MCF 10A (cell line): ENCODE results near the gene PTGS2. TPM values are rescaled to one million over a fixed set of nuclear protein-coding genes. Genes with fewer than 3 reads are reported as not detected.
"Not testable (repeated sequence)": the region's sequence is repeated elsewhere in the genome, so short reads cannot be mapped to it uniquely, and the experiment has no call there.

Source experiments
- BruUV-seq: library from RNA; stranded (reverse); fragments of 400-500 nt; replicated peaks from 2 replicates; lab custom pipeline; 2021; lab: Mats Ljungman, UMichigan
- CTCF ChIA-PET: fragments of 300-600 bp; sonication (Branson Sonifier 250); formaldehyde crosslinking; extraction: SDS; loops from one replicate; lab custom pipeline; 2021; ENCODE audit warnings: antibody characterized with exemption, inconsistent platforms; lab: Yijun Ruan, JAX
- POLR2A ChIA-PET: fragments of 300-600, 350-650 bp; sonication (Branson Sonifier 250); formaldehyde crosslinking; extraction: SDS; loops from one replicate; lab custom pipeline; 2020; ENCODE audit warnings: antibody characterized with exemption, inconsistent platforms; lab: Yijun Ruan, JAX
- DNase-seq: peaks from one replicate; pipeline ENCODE4 v3.0.0-alpha.2; 2018; ENCODE audit not compliant: unreplicated experiment
- H3K27ac Mint-ChIP-seq: one replicate; pipeline ENCODE4 v1.8.0; 2022; ENCODE audit warnings: mild to moderate bottlenecking, low read depth, mixed read lengths; ENCODE audit not compliant: unreplicated experiment
- H3K27me3 Mint-ChIP-seq: one replicate; pipeline ENCODE4 v1.8.0; 2022; ENCODE audit warnings: mixed read lengths; ENCODE audit not compliant: insufficient read depth, unreplicated experiment
- H3K36me3 Mint-ChIP-seq: one replicate; pipeline ENCODE4 v1.8.0; 2022; ENCODE audit warnings: mild to moderate bottlenecking, moderate library complexity, mixed read lengths; ENCODE audit not compliant: insufficient read depth, unreplicated experiment
- H3K4me1 Mint-ChIP-seq: one replicate; pipeline ENCODE4 v1.8.0; 2022; ENCODE audit warnings: mixed read lengths; ENCODE audit not compliant: insufficient read depth, unreplicated experiment
- H3K4me3 Mint-ChIP-seq: one replicate; pipeline ENCODE4 v1.8.0; 2022; ENCODE audit warnings: mild to moderate bottlenecking, moderate library complexity, mixed read lengths; ENCODE audit not compliant: unreplicated experiment
- H3K9me3 Mint-ChIP-seq: one replicate; pipeline ENCODE4 v1.8.0; 2022; ENCODE audit warnings: mixed read lengths; ENCODE audit not compliant: unreplicated experiment
- CTCF ChIP-seq: fragments of 200-600 bp; IDR thresholded peaks from one replicate; pipeline ENCODE4 v1.8.0; 2022; ENCODE audit warnings: antibody characterized with exemption, mild to moderate bottlenecking; ENCODE audit not compliant: unreplicated experiment
- intact Hi-C: fragments of 100-400 bp; cut with micrococcal nuclease; formaldehyde crosslinking; loops from 2 replicates; pipeline ENCODE4 v1.14.1; 2022
- total RNA-seq: library from RNA; stranded (reverse); gene quantifications from 2 replicates; pipeline ENCODE4 v1.2.3, GENCODE V29; 2022

PTGS2 gene
- total RNA-seq, 1 experiment from 2014 or later, result 17.6 TPM

- no peak overlapping the region for H3K4me3 Mint-ChIP-seq
- TF ChIP-seq CTCF, result no peak
- no peaks in the 10 kb centered on the region for H3K9me3 Mint-ChIP-seq
- no TSS peak for BruUV-seq
- H3K36me3 Mint-ChIP-seq, result peaks cover 5% of the 10 kb centered on the region
- intact Hi-C loops, result no loop called here
- H3K27me3 Mint-ChIP-seq, result no peaks in the 10 kb centered on the region
- ChIA-PET CTCF (no interaction called here), POLR2A (interaction anchor here (0.7 kb wide), 1 partner anchor 366 kb away, joined by 3 read pairs; no protein-coding TSS in a partner anchor)
- H3K4me1 Mint-ChIP-seq, result no peaks in the 10 kb centered on the region
- DNase-seq, result no peak
- H3K27ac Mint-ChIP-seq, result no peak overlapping the region
Measured at GRCh38 chr1:186672131-186672530, 8.1 kb downstream of the PTGS2 start.

GRCh38 chr1:186671136-186671825, 8.9 kb downstream of the PTGS2 start:
- peaks cover 5% of the 10 kb centered on the region for H3K36me3 Mint-ChIP-seq
- H3K9me3 Mint-ChIP-seq, result no peaks in the 10 kb centered on the region
- no peaks in the 10 kb centered on the region for H3K4me1 Mint-ChIP-seq
- H3K27ac Mint-ChIP-seq, result no peak overlapping the region
- no peak for DNase-seq
- no peak overlapping the region for H3K4me3 Mint-ChIP-seq
- TF ChIP-seq CTCF, result no peak
- BruUV-seq, result no TSS peak
- ChIA-PET CTCF (interaction anchor here (0.6 to 1.9 kb wide), 8 partner anchors 9 to 1010 kb away, joined by 3 to 21 read pairs (median 4); partner anchors contain the start of genes PTGS2 and TPR), POLR2A (interaction anchor here (0.6 to 1.2 kb wide), 5 partner anchors 9 to 350 kb away, joined by 3 to 8 read pairs (median 3); partner anchors contain the start of gene PTGS2)
- intact Hi-C loops, result no loop called here
- no peaks in the 10 kb centered on the region for H3K27me3 Mint-ChIP-seq

GRCh38 chr1:186670297-186671135, 9.7 kb downstream of the PTGS2 start:
- no peak overlapping the region for H3K4me3 Mint-ChIP-seq

GRCh38 chr1:186669784-186670183, 10.4 kb downstream of the PTGS2 start:
- BruUV-seq, H3K9me3 Mint-ChIP-seq, H3K4me1 Mint-ChIP-seq, DNase-seq, intact Hi-C loops, POLR2A ChIA-PET, H3K27ac Mint-ChIP-seq, H3K27me3 Mint-ChIP-seq, H3K36me3 Mint-ChIP-seq, H3K4me3 Mint-ChIP-seq: not testable (repeated sequence)
- CTCF ChIA-PET, result interaction anchor here (3.7 kb wide), 1 partner anchor 11 kb away, joined by 24 read pairs; the partner anchor contains the start of gene PTGS2

More at GRCh38 chr1:186670297-186671135, 9.7 kb downstream of the PTGS2 start:
- no peaks in the 10 kb centered on the region for H3K27me3 Mint-ChIP-seq
- no peaks in the 10 kb centered on the region for H3K4me1 Mint-ChIP-seq
- no peak overlapping the region for H3K27ac Mint-ChIP-seq
- ChIA-PET POLR2A (interaction anchor here (0.6 to 1.2 kb wide), 4 partner anchors 8 to 350 kb away, joined by 3 to 8 read pairs (median 4); partner anchors contain the start of gene PTGS2), CTCF (interaction anchor here (0.6 to 1.9 kb wide), 8 partner anchors 9 to 1009 kb away, joined by 3 to 21 read pairs (median 4); partner anchors contain the start of genes PTGS2 and TPR)
- intact Hi-C loops, result no loop called here
- peaks cover 5% of the 10 kb centered on the region for H3K36me3 Mint-ChIP-seq
- BruUV-seq, result no TSS peak
- no peak for TF ChIP-seq CTCF
- DNase-seq, result no peak
- H3K9me3 Mint-ChIP-seq, result no peaks in the 10 kb centered on the region

GRCh38 chr1:186664217-186664616, 16.0 kb downstream of the PTGS2 start:
- H3K9me3 Mint-ChIP-seq, DNase-seq, CTCF ChIA-PET, H3K4me1 Mint-ChIP-seq, H3K4me3 Mint-ChIP-seq, BruUV-seq, H3K27ac Mint-ChIP-seq, H3K36me3 Mint-ChIP-seq, intact Hi-C loops, POLR2A ChIA-PET, H3K27me3 Mint-ChIP-seq: not testable (repeated sequence)
